HG03575 (cell line): ENCODE measurements around the gene FANK1.
"Not testable (repeated sequence)": the region's sequence is repeated elsewhere in the genome, so short reads cannot be mapped to it uniquely, and the experiment has no call there.

Experiments used
- ATAC-seq: cut with Tn5 transposase; IDR thresholded peaks from one replicate; pipeline ENCODE4 v1.9.1; 2021; ENCODE audit not compliant: unreplicated experiment, insufficient number of reproducible peaks, low FRiP score; ENCODE audit errors: extremely low read depth

Gene FANK1

GRCh38 chr10:126045861-126046260, 149.5 kb downstream of the FANK1 start:
- no peak for ATAC-seq

- no peak for ATAC-seq
Measured at GRCh38 chr10:126046831-126047230, 150.5 kb downstream of the FANK1 start.

DNA sequence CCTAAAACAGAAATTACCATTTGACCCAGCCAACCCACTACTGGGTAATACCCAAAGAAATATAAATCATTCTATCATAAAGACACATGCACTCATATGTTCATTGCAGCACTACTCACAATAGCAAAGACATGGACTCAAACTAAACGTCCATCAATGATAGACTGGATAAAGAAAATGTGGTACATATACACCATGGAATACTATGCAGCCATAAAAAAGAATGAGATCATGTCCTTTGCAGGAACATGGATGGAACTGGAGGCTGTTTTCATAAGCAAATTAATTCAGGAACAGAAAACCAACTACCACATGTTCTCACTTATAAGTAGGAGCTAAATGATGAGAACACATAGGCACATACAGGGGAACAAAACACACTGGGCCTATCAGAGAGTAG, 151.4 kb downstream of the FANK1 start:
- not testable (repeated sequence) for ATAC-seq

DNA sequence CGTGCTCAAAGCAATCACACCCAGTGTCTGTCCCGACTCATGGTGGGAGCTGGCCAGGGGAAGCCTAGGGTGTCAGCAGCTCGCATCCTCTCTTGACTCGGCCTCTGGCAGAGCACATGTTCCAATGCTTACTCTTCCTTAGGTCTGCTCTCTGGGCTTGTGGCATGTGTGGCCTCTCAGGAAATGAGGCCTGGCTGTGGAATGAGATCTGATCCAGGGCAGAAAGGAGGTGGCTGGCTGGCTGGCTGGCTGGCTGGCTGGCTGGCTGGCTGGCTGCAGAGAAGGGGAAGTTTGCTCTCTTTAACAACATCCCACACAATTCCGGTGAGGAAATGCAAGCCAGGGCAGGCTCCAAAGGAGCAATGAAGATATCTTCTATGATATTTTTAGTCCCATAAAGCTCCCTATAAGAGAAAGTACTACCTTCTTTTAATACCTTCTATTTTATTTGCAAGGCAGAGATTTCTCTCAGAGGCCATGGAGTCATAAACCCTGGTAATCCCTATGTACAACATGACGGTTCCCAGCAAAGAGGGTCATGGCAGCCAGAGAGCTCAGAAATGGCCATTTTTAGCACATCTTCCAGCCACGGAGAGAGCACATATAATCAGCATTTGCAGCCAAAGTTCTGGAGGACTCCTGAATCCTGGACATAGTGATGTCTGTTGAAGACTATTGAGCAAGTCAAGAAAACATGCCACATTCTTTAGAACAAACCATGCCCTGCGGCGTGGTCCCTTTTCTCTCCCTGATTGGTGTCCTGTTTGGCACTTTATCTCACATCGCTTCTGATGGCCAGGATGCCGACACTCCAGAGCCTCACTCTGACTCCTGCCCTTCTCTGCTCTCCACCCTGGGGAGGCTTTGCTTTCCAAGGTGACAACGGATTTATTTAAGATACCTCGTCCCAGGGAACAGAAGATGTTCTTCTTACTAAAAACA, 153.7 kb downstream of the FANK1 start:
- ATAC-seq: no peak

- ATAC-seq: no peak
Measured at GRCh38 chr10:126052171-126052570, 155.8 kb downstream of the FANK1 start.

DNA sequence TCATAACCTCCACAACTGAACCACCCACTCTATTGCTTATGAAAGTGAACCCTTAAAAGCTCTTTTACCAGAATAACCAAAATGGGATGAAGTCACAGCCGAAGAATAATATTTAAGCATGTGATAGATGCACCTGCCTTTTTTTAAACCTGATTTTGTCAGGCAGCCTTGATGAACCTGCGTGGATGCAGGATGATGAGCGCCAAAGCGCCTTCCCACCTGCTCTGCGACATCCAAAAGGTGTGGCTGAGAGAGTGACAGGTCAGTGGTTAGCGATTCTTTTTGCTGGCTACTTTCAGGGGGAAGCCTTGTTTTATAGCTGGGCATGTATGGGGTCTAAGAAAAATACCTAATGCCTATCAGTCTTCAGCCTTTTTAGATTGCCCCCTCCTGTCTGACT, 157.8 kb downstream of the FANK1 start:
- no peak for ATAC-seq

DNA sequence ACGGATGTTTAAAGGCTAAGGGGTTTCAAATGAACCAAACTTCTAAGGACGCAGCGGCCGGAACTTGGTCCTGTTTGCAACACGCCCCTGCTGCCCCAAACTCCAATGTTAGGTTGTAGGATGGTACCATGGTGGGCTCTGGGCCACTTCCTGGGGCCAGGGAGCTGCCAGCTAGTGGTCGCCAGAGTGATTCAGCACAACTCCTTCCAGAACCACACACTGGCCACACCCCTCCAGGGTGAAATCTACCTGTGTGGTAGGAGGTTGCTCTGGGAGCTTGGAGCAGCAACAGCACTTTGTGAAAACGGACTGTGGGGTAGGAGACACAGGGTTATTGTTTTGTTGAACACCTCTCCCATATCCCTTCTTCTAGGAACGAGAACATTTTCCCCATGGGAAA, 161.1 kb downstream of the FANK1 start:
- no peak for ATAC-seq

DNA sequence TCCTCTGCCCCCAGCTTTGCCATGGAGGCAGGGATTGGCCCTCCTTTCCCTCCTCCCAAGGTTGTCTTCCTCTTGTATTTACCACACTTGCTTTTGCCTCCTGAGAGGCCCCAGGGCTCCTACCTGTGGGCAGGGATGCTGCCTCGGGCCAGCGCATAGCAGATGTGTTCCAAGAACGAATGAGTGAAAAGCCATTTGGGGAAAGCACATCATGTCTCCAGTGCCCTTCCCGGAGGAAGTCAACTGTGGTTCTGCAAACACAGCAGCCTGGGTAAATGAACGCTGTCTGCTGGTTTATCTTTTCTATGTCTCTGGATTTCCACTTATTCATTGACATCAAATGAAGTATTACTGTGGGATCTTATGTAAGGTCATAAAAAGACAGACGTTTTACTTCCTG, 161.7 kb downstream of the FANK1 start:
- ATAC-seq: no peak

- ATAC-seq: no peak
Measured at GRCh38 chr10:126058507-126058906, 162.1 kb downstream of the FANK1 start.
